Renal pelvis (tissue), 12 donors: ENCODE results near the gene NXPE2. TPM values are rescaled to one million over a fixed set of nuclear protein-coding genes. Genes with fewer than 3 reads are reported as not detected.
"Not testable (repeated sequence)": the region's sequence is repeated elsewhere in the genome, so short reads cannot be mapped to it uniquely, and the experiment has no call there.

Experiments
- DNase-seq: peaks from one replicate; pipeline ENCODE4 v3.0.0-alpha.2; 2013
- long read RNA-seq, 16 experiments: transcript quantifications; one replicate each; lab custom pipeline, GENCODE V29; 2026
- polyA plus RNA-seq, 3 donors: library from polyadenylated mRNA; unstranded; fragments of 120-200 nt; gene quantifications; one replicate each; pipeline ENCODE4 v1.2.1, GENCODE V29; 2013; ENCODE audit not compliant: insufficient read length in 3 of 3

Gene NXPE2
- under 1 TPM; 0.27 to 0.47 (median 0.37) TPM for polyA plus RNA-seq
- long read RNA-seq, donor 1: 0 reads
- long read RNA-seq, donor 2: 0 reads
- long read RNA-seq, donor 3: 0 reads
- long read RNA-seq, donor 4: 0 reads
- long read RNA-seq, donor 5: 0 reads
- long read RNA-seq, donor 6: 0 reads
- long read RNA-seq, donor 7: 0 reads
- long read RNA-seq, donor 8: 0 reads
- long read RNA-seq, donor 9: 0 reads
- long read RNA-seq, donor 10: 0 reads
- long read RNA-seq, donor 11: 0 reads
- long read RNA-seq, donor 12: 0 reads
- long read RNA-seq, donor 13: 0 reads
- long read RNA-seq, donor 14: 0 reads
- long read RNA-seq, donor 15: 0 reads
- long read RNA-seq, donor 16: 0 reads

DNA sequence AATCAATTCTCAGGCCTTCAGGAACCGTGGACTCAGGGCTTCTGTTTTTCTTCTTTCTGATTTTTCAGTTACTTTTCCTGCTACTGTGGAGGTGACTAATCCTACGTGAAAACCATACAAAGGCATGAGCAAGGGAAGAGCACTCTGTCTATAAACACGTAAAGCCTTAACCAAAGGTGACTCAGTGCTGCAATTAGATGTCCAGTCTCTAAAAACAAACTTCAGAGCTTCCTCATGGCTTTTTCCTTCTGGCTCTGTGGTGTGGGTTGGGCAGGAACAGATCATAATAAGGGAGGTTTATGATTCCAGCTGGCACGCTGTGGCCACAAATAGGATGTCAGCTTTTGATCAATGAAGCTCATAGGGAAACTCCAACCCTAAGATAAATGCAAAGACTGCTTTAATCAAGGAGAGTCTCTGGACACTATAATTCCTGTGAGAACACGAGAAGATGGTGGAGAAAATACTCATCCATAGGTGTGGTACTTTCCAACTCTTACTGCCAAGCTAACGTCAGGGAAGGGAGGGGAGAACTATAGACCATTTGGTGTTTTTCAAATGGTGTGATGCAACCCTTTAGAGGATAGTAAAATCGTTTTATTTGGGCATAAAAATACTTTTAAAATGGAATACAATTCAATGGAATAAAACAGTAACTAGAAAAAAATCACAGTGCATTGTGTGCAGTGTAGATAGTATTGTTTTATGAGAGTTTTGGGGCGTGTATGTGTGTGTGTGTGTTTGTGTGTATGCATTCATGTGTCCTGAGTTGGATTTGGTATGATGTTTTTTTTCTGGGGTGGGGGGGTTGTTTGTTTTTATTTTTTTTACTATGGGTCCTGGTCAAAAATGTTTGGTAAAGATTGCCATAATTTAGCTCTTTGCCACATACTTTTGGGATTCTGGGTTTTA, at the start of gene NXPE2:
Gene NXPE2, plus strand, starts transcription at position 403 of the 912 bp plus-strand sequence. Its CDS starts 49 bp downstream, at position 452.
- no peak for DNase-seq

DNA sequence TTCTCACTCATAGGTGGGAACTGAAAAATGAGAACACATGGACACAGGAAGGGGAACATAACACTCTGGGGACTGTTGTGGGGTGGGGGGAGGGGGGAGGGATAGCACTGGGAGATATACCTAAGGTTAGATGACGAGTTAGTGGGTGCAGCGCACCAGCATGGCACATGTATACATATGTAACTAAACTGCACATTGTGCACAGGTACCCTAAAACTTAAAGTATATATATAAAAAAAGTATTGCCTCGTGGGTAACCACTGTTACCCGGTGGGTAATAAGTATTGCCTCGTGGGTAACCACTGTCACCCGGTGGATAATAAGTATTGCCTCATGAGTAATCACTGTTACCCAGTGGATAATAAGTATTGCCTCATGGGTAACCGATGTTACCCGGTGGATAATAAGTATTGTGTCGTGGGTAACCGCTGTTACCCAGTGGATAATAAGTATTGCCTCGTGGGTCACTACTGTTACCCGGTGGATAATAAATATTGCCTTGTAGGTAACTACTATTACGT, 46.8 kb upstream of the NXPE2 start:
- DNase-seq: peak; percentile 0

DNA sequence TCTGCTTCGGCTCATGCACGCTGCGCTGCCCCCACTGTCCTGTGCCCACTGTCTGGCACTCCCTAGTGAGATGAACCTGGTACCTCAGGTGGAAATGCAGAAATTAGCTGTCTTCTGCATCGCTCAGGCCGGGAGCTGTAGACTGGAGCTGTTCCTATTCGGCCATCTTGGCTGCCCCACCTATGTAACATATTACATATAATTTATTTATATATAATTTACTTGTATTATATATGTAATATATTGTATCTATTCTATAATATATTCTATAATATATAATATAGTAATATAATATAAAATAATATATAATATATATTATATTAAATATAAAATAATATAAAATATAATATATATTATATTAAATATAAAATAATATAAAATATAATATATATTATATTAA, 38.9 kb upstream of the NXPE2 start:
- DNase-seq: not testable (repeated sequence)

DNA sequence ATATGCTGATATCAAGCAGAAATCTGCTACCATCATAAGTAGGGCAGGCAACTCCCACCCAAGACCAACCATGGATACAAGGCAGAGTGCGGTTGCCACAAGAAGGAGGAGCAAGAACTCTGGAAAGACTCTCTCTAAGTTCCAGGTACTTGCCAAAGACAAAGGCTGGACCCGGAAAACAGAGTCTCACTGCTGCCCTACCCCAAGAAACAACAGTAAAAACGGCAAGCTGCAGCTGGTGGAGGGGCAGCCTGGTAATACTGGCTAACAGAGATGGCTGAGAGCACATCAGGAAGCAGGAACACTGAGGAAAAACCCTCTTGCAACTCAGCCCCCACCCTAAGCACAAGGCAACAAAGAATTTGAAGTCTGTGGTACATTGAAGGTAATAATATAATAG, 27.7 kb upstream of the NXPE2 start:
- no peak for DNase-seq

DNA sequence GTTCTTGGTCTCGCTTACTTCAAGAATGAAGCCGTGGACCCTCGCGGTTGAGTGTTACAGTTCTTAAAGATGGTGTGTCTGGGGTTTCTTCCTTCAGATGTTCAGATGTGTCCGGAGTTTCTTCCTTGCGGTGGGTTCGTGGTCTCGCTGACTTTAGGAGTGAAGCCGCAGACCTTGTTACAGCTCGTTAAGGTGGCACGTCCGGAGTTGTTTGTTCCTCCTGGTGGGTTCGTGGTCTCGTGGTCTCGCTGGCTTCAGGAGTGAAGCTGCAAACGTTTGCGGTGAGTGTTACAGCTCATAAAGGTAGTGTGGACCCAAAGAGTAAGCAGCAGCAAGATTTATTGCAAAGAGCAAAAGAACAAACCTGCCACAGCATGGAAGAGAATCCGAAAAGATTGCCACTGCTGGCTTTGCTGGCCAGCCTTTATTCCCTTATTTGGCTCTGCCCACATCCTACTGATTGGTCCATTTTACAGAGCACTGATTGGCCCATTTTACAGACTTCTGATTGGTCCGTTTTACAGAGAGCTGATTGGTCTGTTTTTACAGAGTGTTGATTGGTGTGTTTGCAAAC, 27.1 kb upstream of the NXPE2 start:
- DNase-seq: no peak

DNA sequence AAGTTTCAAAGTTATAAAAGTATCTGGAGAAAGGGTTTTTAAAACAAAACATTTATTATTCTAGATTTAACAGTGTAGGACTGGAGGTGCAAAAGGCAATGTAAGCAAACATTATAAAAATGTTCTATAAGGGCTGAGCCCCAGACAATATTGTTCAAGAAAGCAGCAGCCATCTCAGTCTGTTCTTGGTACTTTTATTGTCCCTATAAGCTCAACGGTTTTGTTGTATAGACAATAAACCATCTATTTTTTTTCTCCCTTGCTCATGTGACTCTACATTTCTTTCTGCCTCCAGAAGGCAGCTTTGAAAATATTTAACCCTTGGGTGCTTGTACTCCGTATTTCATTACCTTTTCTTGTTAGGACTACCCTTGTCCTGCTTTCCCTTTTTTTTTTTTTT, 25.2 kb upstream of the NXPE2 start:
- DNase-seq: no peak

DNA sequence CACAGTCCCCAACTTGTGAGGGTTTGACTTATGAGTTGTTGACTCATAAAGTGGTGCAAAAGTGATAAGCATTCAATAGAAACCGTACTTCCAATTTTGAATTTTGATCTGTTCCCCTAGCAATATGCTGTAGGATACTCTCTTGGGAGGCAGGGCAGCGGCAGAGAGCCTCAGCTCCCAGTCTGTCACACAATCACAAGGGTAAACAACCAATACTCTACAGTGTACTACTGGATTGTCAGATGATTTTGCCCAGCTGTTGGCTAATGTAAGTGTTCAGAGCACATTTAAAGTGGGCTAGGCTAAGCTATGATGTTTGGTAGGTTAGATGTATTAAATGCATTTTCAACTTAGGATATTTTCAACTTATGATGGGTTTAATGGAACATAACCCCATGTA, 13.7 kb upstream of the NXPE2 start:
- peak; percentile 15 for DNase-seq

DNA sequence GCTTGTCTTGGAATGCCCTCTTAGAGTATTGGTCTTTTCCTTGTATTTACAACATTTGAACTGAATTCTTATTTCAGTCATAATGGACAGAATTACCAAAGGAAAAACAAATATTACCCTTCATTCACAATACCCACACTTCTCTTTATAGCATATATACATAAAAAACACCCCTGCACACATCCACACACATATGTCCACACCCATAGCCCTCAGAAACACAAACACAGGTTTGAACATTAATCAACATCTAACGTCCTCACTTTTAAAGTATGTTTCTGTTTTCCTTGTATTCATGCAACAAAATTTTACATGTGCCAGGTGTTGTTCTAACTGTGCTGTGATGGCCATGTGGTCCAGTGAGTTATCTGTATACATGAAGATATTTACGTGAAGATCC, 11.6 kb upstream of the NXPE2 start:
- DNase-seq: no peak

DNA sequence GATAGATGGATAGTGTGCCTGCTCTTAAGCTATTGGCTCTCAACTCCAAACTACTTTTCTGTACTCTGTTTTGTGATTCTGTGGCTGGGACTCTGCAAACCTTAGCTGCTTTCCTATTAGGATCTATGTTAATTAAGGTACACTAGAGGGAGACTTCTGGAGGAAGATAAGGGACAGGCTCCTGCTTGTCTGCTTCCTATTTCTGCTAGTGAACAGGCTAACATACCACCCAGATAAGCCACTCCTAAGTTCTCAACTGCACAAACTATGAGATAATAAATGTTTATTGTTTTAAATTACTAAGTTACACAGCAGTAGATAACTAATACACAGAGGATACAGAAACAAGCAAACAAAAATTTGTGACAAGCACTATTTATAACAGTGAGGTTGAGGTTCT, 10.2 kb upstream of the NXPE2 start:
- DNase-seq: no peak

DNA sequence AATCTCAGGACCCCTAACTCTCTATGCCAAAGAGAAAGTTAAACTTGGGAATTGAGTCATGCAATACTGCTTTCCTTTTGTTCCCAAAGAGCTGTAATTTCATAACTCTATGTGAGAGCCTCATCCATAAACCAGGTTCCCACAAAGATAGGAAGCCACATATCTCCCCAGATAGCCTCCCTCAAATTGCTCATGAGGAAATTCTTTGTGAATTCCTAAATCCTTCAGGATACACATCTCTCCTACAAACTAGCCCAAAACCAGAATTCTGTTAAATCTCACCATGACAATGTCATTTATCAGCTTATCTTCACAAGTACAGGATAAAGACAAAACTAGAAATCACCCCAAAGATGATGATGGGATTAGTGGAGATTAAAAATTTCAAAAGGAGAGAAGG, 4.7 kb upstream of the NXPE2 start:
- no peak for DNase-seq

DNA sequence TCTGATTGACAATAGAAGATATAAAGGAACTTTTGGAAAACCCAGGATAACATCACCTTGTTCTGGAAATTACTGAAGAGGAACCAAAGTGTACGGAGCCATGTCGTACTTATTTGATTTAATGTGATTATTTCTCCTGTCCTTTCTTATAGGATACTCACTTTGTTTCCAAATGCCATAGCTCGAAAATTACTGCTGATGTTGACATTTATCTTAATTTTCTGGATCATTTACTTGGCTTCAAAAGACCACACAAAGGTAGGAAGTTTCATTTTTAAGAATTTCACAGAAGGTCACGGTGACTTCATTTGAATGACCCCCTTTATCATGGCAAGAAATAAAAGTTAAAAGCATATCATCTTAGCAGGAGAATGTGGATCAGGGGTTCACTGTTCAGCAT, 1.2 kb downstream of the NXPE2 start:
- DNase-seq: no peak

DNA sequence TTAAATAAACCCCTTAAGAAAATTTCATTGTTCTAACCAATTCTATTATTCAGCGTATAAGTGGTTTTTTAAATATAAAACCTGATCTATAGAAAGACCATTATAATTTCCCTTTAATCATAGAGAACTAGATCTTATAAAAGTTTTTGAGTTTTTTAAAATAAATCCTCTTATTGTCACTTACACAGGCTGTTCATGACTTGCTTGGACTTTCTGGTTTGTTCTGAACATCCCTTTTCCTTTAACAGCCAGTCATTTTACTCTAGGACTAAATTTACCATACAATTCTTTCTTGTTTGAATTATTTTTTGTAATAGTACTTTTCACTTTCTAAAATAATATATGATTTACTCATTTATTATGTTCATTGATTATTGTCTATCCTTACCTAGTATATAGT, 4.7 kb downstream of the NXPE2 start:
- no peak for DNase-seq

DNA sequence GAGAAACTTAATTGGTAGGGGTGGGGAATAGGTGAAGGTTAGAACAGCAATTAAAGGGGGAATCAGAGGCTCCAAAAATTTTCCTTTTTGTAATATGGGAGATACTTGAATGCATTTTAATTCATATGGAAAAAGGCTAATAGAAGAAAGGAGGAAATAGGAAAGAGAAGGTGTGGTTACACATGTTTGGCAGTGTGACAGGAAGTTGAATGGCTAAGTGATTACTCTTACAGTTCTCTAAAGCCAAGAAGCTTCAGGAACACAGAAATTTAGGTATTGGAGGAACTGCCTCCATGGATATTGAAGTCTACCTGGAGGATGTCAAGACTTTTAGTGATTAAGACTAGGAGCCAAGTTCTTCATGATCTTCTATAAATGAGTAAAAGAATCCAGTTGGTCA, 6.3 kb downstream of the NXPE2 start:
- DNase-seq: no peak

DNA sequence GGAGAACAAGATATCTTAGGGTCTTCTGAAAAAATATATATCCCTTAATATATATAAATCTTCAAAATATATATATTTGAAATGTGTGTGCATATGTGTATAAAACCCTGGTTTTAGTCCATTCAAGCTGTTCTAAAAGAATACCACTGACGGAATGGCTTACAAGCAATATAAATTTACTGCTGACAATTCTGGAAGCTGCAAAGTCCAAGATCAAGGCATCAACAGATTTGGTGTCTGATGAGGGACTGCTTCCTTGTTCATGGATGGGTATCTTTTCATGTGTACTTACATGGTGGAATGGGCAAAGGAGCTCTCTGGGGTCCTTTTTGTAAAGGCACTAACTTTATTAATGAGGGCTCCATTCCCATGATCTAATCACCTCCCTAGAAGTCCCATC, 6.8 kb downstream of the NXPE2 start:
- no peak for DNase-seq

DNA sequence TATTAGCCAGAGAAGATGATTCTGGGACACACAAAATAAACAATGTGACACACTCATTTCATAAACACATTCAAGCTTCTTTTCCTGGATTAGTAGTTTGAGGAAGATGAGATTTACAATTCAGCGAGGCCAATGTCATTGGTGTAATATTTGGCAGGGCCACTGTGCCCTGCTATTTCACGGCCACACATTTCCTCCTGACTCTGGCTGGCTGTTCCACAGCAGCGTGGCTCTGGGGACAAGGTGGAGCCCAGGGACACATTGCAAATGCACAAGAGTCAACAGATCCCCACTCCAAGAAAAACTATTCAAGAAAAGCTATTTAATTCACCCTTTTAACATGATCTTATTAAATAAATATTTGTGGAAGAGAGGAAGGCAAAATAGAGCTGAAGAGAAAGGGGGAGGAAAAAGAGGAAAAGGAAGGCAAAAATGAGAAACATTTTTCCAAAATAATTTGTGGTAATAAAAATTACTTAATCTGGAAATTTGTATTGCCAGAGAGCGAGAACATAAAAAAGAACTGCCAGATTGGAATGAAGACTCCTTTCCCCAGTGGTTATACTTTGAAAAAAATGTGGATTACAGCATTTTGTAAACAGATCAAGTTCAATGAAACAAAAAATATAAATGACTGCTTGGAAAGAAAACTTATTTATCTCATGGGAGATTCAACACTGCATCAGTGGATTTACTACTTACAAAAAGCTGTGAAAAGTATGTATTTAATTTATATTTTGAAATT, 27.1 kb downstream of the NXPE2 start:
- no peak for DNase-seq

DNA sequence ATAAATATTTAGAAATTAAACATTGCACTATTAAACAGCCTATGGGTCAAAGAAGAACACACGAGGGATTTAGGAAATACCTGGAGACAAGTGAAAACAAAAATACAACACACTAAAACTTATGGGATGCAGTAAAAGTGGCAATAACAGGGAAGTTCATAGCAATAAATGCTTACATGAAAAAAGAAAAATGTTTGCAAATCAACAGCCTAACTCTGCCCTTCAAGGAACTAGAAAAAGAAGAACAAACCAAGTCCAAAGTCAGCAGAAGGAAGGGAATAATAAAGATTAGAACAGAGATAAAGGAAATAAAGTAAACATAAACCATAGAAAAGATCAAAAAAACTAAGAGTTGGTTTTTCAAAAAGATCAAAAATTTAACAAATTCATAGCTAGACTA, 31.6 kb downstream of the NXPE2 start:
- DNase-seq: no peak

DNA sequence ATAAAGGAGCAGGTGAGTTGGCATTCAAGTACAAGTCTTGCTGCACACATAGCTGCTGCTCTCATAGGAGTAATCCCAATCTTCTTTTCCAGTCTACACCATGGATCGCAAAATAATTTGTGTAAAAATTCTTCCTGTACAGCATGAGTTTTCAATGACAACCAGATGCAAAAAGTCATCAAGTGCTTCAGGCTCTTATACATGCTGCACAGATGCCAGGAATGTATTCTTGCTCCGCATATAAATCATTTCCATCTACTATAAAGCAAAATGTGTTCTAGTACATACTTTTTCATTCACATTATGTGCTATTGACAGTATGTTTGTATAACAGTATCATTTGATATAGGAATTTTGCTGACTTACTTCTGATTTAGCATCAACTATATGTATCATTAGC, 35.4 kb downstream of the NXPE2 start:
- DNase-seq: no peak

DNA sequence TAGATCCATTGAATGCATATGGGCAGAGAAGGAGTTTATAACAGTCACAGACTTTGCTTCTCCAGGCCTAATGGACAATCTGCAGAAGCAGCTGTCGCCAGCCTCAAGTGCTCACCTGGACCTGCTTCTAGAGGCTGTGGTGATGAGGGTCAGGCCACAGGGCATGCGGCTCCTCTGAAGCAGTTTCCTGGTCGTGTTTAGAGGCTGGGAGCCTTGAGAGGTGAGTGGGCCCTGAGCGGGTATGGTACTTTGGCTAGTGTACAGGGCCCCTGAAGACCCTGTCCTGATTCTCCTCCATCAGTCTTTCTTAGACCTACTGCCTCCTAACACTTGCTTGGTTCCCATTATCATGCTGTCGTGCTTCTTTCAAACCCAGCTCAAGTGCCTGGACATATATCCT, 41.2 kb downstream of the NXPE2 start:
- DNase-seq: no peak

DNA sequence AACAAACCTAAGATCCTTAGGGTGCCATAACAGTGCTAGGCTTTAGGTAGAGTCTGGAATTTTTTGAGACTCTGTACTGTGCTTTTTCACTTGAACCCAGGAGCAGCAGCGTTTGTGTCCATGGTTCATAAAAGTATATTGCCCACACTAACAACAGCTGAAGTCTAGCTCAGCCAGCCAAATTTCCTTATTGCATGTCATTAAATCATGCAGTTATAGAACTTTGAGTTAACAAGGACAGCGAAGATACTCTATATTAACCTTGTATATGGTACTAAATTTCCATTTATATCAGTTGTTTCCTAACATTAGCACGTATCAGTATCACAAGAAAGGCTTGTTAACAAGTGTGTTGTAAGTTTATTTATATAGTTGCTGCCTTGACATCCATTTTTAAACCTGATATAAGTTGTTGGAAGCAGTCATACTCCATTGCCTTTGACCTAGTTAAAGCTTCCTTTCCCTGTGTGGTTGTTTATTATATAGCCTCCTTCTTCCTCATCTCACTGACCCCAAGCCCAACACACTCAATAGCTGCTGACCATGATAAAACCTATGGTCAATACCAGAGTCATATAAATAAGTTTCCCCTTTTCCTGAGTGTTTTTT, 46.7 kb downstream of the NXPE2 start:
- no peak for DNase-seq

DNA sequence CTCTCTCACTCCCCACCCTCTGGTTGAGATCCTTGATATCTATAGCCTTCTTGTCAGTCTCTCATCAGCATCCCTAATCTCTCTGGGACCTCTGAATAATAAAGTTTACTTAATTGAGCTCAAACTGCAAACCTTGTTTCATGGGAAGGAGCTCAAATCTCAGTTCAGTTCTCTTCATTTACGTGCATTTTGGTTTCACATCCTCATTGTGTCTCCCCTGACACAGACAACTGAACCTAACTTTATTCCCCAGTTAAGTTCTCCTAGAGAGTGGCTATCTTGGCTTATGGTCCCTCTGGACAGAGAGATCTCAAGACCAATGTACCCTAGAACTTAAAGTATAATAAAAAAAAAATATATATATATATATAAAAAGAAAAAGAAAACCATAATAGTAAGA, 47.3 kb downstream of the NXPE2 start:
- DNase-seq: no peak

DNA sequence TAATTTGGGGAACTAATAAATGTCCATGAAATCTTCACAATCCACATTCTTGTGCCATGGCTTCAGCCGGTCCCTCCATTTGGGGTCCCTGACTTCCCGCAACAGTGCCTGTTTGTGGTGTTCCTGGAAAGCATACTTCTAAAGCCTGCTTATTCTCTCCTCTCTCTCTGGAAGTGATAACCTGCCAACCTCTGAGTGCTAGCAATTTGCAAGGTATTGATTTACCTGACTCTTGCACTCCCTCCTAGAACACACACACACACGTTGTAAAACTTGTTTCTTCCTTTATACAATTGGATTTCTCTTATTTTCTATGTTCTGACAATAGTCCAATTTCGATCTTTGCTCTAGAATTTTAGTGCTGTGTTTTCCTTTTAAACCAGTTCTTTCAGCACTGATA, 58.5 kb downstream of the NXPE2 start:
- no peak for DNase-seq

DNA sequence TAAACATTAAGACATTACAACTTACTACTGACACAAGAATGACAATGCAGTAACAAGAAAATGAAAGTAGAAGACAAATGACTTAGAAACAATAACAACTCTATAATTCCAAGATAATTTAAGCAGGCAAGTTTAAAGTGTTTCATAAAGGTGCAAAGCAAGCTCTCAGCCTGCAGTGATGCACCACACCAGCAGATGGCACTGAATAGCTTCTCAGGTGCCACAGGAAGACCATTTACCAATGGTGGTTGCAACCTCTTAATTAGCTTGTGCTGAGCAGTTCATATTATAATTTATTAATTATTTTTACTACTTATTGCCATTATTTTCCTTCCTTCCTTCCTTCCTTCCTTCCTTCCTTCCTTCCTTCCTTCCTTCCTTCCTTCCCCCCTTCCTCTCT, 60.6 kb downstream of the NXPE2 start:
- peak; percentile 9 for DNase-seq
